CD4-positive, alpha-beta T cell (primary cell): Measurements from ENCODE around the gene CACNB2. TPM values are rescaled to one million over a fixed set of nuclear protein-coding genes. Genes with fewer than 3 reads are reported as not detected.

ENCODE experiments used
- ATAC-seq: fragments of 200-7000 bp; cut with Tn5 transposase; one replicate; pipeline ENCODE4 v1.10.0; 2022; ENCODE audit warnings: mild to moderate bottlenecking; ENCODE audit not compliant: poor library complexity
- CTCF ChIA-PET: fragments of 350-600 bp; sonication (Branson Sonifier 250); formaldehyde crosslinking; loops from one replicate; lab custom pipeline; 2021; ENCODE audit warnings: antibody characterized with exemption, inconsistent platforms; lab: Charles Lee
- POLR2A ChIA-PET: fragments of 350-600 bp; sonication (Branson Sonifier 250); formaldehyde crosslinking; loops from one replicate; lab custom pipeline; 2021; ENCODE audit warnings: antibody characterized with exemption, inconsistent platforms; lab: Charles Lee
- DNase-seq, 14 experiments: peaks; one replicate each; pipeline ENCODE4 v3.0.0-alpha.2; 2013 to 2020; ENCODE audit warnings: mixed read lengths in 2 of 14
- H3K27ac ChIP-seq, 2 donors: one replicate each; pipeline versions ENCODE4 v1.5.1 to v1.7.0; 2013; ENCODE audit warnings: low read length in 2 of 2, low read depth in 1 of 2, mild to moderate bottlenecking in 1 of 2
- H3K27me3 ChIP-seq, 2 experiments: 1 replicate in 1 of 2; 2 replicates in 1 of 2; pipeline versions ENCODE4 v1.6.1 to v1.7.0; 2013; ENCODE audit warnings: low read length in 2 of 2, control low read depth in 1 of 2, mild to moderate bottlenecking in 1 of 2, moderate library complexity in 1 of 2; ENCODE audit not compliant: insufficient read depth in 2 of 2, control insufficient read depth in 1 of 2
- H3K36me3 ChIP-seq: one replicate; pipeline ENCODE4 v1.6.1; 2013; ENCODE audit warnings: low read length, control low read depth; ENCODE audit not compliant: insufficient read depth
- H3K4me1 ChIP-seq: one replicate; pipeline ENCODE4 v1.6.1; 2013; ENCODE audit warnings: low read length, control low read depth; ENCODE audit not compliant: insufficient read depth
- H3K4me3 ChIP-seq: one replicate; pipeline ENCODE4 v1.5.1; 2013; ENCODE audit warnings: mild to moderate bottlenecking, low read length, moderate library complexity
- H3K9me3 ChIP-seq, 2 experiments: 1 replicate in 1 of 2; 2 replicates in 1 of 2; pipeline versions ENCODE4 v1.6.1 to v1.7.0; 2013; ENCODE audit warnings: low read length in 2 of 2, mild to moderate bottlenecking in 2 of 2, control low read depth in 1 of 2, moderate library complexity in 1 of 2; ENCODE audit not compliant: control insufficient read depth in 1 of 2, insufficient read depth in 1 of 2
- H3K27ac Mint-ChIP-seq: one replicate; pipeline ENCODE4 v1.8.0; 2020; ENCODE audit warnings: mixed read lengths
- H3K27me3 Mint-ChIP-seq: one replicate; pipeline ENCODE4 v1.8.0; 2021; ENCODE audit warnings: mixed read lengths
- H3K36me3 Mint-ChIP-seq: one replicate; pipeline ENCODE4 v1.8.0; 2021; ENCODE audit warnings: low read depth, mixed read lengths
- H3K4me1 Mint-ChIP-seq: one replicate; pipeline ENCODE4 v1.8.0; 2021; ENCODE audit warnings: low read depth, mixed read lengths
- H3K4me3 Mint-ChIP-seq: one replicate; pipeline ENCODE4 v1.8.0; 2020; ENCODE audit warnings: mild to moderate bottlenecking, mixed read lengths
- H3K9me3 Mint-ChIP-seq: one replicate; pipeline ENCODE4 v1.8.0; 2020; ENCODE audit warnings: mixed read lengths
- CTCF ChIP-seq: fragments of 200-600 bp; IDR thresholded peaks from one replicate; pipeline ENCODE4 v1.8.0; 2022; ENCODE audit warnings: antibody characterized with exemption, mild to moderate bottlenecking
- intact Hi-C, 2 experiments: fragments of 100-400 bp; cut with DNase I in 1 of 2; cut with micrococcal nuclease in 1 of 2; formaldehyde crosslinking; loops; one replicate each; pipeline versions ENCODE4 v1.15.1 to v1.9.0; 2023 to 2025; cut with DNase I, micrococcal nuclease
- total RNA-seq, 174 experiments: library from RNA in 2 of 174; stranded (reverse) in 2 of 174; gene quantifications; one replicate each; pipeline ENCODE4 v1.2.3 and lab custom pipeline; 2021 to 2026

CACNB2 gene
- total RNA-seq, 2 experiments from 2014 or later, result 0.34 TPM; not detected in 1

DNA sequence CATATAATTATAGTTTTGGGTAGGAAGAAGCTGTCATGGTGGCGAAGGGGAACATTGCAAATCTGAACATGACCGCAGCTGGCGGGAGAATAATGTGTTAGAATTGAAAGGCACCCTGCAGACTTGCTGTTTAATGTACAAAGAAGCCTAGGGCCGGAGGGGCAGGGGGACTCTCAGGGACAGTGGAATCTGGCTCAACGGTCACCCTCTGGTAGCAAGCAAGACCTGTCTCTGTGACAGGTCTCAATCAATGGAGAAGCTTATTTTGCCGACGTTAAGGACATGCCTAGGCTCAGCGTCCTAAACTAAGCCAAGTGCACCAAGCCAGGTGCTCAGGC is 333.9 kb downstream of the CACNB2 start:
- ATAC-seq (no peak), DNase-seq (no peak)
- no peaks in the 10 kb centered on the region for H3K36me3 ChIP-seq
- no peaks in the 10 kb centered on the region for H3K27me3 ChIP-seq
- Mint-ChIP-seq H3K27me3 (peaks cover 11% of the 10 kb centered on the region), H3K4me3 (no peak overlapping the region), H3K4me1 (no peaks in the 10 kb centered on the region), H3K36me3 (no peaks in the 10 kb centered on the region), H3K27ac (no peak overlapping the region), H3K9me3 (no peaks in the 10 kb centered on the region)
- ChIA-PET CTCF (no interaction called here), POLR2A (no interaction called here)
- no peak overlapping the region for H3K4me3 ChIP-seq
- H3K9me3 ChIP-seq, result no peaks in the 10 kb centered on the region
- intact Hi-C loops, result no loop called here
- H3K27ac ChIP-seq, result no peak overlapping the region
- no peaks in the 10 kb centered on the region for H3K4me1 ChIP-seq
- no peak for TF ChIP-seq CTCF

- ChIA-PET CTCF (no interaction called here), POLR2A (no interaction called here)
- ATAC-seq (no peak), DNase-seq (no peak)
- TF ChIP-seq CTCF, result no peak
- H3K9me3 ChIP-seq, result no peaks in the 10 kb centered on the region
- no peaks in the 10 kb centered on the region for H3K27me3 ChIP-seq
- H3K36me3 ChIP-seq, result no peaks in the 10 kb centered on the region
- Mint-ChIP-seq H3K4me3 (no peak overlapping the region), H3K9me3 (no peaks in the 10 kb centered on the region), H3K36me3 (no peaks in the 10 kb centered on the region), H3K4me1 (no peaks in the 10 kb centered on the region), H3K27ac (no peak overlapping the region), H3K27me3 (peaks cover 11% of the 10 kb centered on the region)
- no peak overlapping the region for H3K4me3 ChIP-seq
- intact Hi-C loops, result no loop called here
- no peak overlapping the region for H3K27ac ChIP-seq
- no peaks in the 10 kb centered on the region for H3K4me1 ChIP-seq
Observed at GRCh38 chr10:18476076-18476647, 335.9 kb downstream of the CACNB2 start.

DNA sequence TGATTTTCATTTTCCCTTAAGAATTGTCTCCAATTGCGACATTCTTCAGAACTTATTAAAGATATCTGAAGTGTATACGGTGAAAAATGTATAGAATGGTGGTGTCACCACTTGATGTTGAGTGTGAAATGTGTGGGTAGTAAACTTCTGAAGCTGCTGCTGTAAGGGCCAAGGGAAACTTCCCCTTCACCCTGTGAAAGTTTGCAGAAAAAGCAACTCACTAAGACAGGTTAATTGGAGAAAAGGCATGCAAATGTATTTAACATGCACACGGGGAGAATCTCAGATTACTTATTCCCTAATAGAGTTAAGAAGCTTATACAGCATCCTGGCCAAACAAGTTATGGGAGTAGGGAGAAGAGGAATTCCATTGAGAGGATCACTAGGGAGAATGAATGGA is 338.1 kb downstream of the CACNB2 start:
- Mint-ChIP-seq H3K9me3 (no peaks in the 10 kb centered on the region), H3K36me3 (no peaks in the 10 kb centered on the region), H3K4me3 (no peak overlapping the region), H3K4me1 (no peaks in the 10 kb centered on the region), H3K27ac (no peak overlapping the region), H3K27me3 (peaks cover 11% of the 10 kb centered on the region)
- H3K9me3 ChIP-seq, result no peaks in the 10 kb centered on the region
- DNase-seq (no peak), ATAC-seq (no peak)
- POLR2A ChIA-PET, result no interaction called here
- CTCF ChIA-PET, result no interaction called here
- H3K4me3 ChIP-seq, result no peak overlapping the region
- H3K27me3 ChIP-seq, result no peaks in the 10 kb centered on the region
- no peak overlapping the region for H3K27ac ChIP-seq
- no peaks in the 10 kb centered on the region for H3K4me1 ChIP-seq
- intact Hi-C loops, result no loop called here
- H3K36me3 ChIP-seq, result no peaks in the 10 kb centered on the region
- no peak for TF ChIP-seq CTCF
